ENCODE results near the gene OCSTAMP.
A peak's percentile ranks its signal among the peaks of the same experiment; 100 is the strongest.

The OCSTAMP gene

DNA sequence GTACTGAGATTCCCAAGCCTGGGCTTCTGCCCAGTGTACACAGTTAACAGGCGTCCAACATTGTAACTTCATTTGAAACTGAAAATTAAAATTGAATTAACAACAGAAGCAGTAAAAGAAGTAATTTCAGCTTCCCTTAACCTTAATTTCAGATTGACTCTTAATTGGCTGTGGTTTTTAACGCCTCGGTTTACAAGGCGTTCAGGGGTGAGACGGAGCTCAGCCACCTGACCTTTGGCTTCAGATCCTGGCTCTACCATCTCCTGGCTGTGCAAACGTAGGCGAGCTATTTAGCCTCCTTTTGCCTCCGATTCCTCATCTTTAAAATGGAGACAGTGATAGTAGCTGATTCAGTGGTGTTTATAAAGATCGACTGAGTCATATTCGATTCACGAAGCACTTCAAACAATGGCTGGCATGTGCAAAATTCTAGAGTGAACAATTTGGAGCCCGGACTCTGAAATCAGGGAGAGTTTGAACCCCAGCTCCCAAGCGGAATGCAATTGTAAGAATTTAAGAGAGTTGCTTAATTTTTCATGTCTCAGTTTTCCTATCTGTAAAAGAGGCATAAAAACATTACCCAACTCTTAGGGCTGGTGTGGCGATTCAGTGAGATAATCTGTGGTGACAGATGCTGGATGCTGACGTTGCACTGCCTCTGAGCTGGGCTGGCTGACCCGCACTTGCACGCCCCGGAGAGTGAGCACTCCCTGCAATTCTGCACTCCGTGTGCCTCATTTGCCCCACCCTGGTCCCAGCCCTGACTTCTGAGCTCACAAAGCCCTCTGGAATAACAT, 23.5 kb upstream of the OCSTAMP start:
- DNase-seq (ENCODE audit: low spot score) = no peak

DNA sequence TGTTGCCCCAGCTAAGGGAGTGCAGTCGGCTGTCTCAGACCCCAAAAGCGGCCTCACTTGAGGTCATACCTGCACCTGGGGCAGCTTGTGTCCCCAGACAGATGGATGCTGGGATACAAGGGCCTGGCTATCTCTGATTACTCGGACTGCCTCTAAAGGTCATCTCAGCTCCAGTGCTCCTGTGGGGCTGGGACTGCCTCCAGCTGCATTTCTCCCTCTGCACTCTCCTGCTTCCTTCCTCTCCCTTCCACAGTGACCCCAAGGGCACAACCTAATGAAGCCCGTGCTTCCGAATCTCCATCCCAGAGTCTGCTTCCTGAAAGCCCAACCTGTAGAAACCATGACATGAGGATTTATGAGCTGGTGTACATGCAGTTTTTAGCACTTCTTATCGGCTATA, 22.8 kb upstream of the OCSTAMP start:
- DNase-seq (ENCODE audit: low spot score) = no peak

DNA sequence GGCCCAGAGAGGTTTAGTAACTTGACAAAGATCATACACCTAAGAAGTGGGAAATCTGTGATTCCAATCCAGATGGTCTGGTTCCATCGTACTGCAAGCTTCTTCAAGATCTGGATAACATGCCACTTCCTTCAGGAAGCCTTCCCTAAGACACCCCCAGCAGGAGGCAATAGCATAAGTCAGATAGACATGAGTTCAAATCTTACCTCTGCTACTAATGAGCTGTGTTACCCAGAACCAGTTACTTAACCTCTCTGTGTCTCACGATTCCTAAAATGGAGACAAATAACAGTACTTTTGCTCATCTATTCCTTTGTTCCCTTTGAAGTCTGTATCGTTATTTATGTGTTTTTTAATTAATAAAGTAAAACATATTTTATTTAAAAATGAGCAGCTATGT, 22.3 kb upstream of the OCSTAMP start:
- no peak for DNase-seq (ENCODE audit: low spot score)

DNA sequence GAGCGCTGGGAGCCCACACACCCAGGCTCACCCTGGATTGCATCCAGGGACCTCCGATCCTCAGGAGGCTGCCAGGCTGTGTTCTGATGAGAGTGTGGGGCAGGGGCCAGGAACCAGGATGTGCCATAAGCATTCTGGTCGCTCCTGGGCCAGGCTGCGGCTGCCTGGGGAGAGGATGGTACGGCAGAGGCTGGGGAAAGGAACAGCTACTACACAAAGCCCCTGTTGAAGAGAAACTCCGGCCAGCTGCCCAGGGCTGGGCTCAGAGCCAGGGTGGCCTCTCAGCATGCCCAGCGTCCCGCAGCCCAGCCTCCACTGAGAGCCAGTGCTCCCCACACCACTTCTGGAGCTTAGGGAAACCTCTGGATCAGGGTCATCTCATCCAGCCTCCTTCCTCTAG, 21.7 kb upstream of the OCSTAMP start:
- DNase-seq (ENCODE audit: low spot score) = no peak

DNA sequence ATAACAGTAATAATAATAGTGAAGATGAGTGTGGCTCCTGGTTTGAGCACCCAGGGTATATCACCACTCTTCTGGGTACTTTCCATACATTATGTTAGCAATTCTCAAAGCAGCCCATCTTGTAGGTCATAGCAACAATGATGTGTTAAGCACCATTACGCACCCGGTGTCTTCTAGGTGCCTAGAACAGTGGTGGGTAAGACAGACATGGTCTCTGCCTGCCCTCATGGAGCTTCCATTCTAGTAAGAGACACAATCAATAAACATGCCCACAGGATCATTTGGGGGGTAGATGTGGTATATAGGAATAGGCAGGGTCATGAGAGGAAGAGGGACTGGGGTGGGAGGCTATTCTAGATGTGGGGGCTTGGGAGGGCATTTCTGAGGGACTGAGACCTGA, 21.0 kb upstream of the OCSTAMP start:
- no peak for DNase-seq (ENCODE audit: low spot score)

DNA sequence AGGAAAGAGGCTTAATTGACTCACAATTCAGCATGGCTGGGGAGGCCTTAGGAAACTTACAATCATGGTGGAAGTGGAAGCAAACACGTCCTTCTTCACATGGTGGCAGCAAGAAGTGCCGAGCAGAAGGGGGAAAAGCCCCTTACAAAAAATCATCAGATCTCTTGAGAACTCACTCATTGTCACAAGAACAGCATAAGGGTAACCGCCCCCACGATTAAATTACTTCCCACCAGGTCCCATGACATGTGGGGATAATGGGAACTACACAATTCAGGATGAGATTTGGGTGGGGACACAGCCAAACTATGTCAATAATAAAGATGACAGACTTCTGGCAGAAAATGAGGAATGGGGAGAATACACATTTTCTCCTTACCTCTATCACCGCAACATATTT, 20.5 kb upstream of the OCSTAMP start:
- no peak for DNase-seq (ENCODE audit: low spot score)

DNA sequence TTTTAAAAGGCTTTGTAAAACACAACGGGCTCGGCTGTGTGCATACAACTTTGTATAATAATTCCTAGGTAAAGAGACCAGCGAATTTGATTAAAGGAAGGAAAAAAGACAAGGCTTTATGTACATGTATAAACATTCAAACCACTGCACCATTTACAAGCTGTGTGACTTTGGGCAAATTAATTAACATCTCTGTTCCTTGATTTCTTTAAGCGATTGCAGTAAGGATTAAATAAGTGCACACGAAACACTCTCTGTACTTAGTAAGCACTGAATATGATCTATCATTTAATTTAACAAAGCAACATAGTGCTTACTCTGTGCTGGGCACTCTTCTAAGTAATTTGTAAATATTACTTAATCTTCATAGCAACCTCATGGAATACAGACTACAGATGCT, 19.5 kb upstream of the OCSTAMP start:
- DNase-seq (ENCODE audit: low spot score) = no peak

DNA sequence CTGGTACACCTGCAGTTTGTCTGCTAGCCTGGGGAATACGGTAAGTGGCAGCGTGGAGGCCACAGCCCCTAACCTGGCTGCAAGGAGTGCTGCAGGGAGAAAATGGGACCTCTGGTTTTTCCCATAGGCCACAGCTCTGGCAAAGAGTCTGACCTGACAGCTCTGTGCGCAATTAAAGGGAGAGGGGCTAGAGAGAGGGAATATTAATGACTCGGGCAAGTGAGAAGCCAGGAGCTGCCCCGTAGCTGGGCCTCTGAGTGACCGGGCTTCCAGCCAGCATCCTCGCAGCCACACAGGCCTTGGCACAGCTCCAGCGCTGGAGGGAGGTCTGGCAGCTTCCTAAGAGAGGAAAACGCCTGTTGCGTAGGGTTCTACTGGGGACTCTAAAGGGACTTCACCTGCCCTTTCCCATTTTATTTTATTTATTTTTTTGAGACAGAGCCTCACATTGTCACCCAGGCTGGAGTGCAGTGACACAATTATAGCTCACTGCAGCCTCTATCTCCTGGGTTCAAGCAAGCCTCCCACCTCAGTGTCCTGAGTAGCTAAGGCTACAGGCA, 18.2 kb upstream of the OCSTAMP start:
- no peak for DNase-seq (ENCODE audit: low spot score)

DNA sequence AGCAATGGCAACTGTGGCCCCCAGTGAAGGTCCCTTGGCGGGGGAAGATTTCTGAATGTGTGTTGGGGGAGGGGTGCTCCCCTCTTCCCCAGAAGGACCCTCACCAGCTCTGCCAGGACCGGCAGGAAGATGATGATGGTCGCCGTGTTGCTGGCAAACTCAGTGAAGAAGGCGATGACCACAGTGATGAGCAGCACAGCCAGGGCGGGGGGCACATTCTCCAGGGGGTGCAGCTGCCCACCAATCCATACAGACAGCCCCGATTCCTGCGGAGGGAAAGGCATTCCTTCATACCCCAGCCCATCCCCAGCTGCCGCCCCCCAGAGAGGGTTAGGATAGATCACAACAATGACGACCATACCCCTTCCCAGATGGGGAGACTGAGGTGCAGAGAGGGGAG, 15.7 kb upstream of the OCSTAMP start:
- DNase-seq (ENCODE audit: low spot score) = no peak

DNA sequence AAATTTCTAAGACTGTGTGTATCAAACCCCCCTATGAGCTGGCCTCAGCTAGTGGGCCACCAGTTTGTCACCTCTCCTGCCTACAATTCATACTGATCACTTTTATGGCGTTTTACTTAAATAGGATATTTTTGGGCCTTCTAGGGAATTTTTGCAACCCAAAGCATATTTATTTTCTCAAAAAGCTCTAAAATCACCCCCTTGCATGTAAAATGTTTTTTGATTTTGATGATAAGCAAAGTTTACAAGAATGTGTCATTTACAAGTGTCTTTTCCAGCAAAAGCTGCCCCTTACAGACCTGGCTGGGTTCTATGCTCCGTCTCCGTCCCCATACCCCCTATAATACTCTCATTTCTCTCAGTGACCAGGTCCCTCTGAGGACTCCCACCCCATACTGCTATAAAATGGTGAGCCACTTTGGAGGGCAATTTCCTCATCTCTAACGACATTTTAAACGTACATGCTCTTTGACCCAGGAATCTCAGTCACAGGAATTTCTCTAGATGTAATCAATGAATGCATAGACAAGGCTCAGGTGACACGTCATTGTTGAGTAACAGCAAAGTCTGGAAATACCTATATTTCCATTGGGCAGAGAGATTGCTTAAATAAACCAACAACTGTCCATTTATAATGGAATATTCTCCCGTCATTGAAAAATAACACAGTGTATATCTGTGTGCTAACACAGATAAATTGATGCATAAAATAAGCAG, 13.9 kb upstream of the OCSTAMP start:
- DNase-seq (ENCODE audit: low spot score) = no peak

DNA sequence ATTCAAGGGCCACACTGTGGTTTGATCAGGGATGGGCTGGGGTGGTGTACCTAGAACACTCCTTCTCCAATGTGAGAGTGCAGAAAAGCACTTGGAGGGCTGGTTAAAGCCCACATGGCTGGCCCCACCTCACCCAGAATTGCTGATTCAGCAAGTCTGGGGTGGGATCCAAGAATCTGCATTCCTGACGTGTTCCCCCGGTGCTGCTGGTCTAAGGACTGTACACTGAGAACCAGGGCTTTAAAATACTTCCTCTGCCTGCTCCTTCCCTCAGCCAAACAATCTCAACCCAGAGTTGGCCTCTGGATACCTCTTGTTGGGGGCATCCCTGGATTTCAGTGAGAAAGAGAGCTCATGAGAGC, 13.4 kb upstream of the OCSTAMP start:
- DNase-seq (ENCODE audit: low spot score) = no peak

DNA sequence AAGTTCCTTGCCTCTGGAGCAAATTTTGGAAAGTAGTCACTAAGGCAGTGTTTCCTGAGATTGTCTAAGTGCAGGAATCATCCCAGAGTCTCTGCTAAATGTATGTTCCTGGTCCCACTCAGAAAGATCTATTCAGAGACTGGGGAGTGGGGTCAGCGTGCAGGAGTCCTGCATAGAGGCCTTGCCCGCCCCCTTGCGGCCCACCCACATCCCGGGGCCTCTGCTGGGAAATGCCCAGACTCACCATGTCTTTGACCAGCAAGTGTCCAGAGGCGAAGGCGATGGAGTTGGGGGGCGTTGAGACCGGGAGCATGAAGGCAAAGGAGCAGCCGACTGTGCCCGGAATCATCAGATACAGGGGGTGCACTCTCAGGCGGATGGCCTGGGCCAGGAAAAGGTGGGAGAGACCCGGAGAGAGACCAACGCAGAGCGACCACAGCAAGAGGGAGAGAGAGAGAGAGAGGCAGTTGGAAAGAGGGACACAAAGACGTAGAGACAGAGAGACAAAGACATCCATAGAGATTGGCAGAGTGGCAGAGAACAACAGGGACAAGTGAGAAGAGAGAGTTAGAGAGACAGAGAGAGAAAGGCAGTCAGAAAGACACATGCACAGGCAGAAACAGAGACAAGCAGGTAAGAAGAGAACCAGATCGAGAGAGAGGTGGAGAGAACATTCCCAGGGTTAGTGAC, 12.9 kb upstream of the OCSTAMP start:
- DNase-seq (ENCODE audit: low spot score) = no peak

DNA sequence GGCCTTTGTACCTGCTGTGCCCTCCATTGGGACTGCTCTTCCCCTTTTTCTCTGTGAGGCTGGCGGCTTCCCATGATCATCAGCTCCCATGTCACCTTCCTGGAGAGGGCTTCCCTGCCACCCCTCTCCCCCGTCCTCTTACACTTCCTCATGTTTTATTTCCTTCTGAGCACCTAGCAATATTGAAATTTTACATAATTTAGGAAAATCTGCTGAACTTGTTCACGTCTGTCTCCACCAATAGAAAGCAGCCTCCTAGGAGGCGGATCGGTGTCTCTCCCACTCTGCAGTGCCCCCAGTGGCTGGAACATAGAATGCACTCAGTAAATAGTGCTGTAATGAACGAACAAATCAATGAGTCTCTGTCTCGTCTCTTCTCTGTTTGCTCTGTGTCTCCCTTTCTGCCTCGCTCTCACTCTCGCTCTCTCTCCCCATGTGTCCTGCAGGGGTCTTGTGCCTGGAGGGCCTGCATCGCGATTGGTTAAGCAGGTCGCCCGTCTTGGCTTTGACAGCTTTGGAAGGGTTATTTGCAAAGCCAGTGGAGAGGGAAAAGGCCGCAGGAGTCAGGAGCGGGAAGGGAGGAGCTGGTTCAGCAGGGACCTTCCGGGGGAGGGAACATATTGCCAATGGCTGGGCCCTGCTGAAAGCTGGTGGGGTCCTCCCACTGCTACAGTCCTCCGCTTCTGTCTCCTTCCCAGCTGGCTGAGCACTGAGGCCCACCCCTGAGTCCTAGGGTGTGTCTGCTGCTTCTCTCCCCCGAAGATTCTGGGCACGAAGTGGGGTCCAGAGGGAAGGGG, 12.1 kb upstream of the OCSTAMP start:
- DNase-seq (ENCODE audit: low spot score) = peak; percentile 71

DNA sequence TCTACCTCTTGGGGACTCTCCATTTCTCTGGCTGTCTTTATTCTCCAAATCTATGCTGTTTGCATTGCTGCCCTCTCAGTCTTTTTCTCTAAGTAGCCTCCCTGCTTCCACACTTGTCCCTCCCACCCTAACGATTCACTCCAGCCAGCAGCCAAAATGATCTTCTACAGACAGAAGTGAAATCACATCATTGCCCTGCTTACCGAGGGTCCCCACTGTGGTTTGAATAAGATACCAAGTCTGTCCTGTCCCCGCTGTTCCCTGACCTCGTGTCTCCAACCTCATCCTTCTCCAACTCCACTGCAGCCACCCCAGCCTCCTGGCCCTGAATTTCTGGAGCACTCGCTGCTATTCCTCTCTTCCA, 11.5 kb upstream of the OCSTAMP start:
- DNase-seq (ENCODE audit: low spot score) = no peak

DNA sequence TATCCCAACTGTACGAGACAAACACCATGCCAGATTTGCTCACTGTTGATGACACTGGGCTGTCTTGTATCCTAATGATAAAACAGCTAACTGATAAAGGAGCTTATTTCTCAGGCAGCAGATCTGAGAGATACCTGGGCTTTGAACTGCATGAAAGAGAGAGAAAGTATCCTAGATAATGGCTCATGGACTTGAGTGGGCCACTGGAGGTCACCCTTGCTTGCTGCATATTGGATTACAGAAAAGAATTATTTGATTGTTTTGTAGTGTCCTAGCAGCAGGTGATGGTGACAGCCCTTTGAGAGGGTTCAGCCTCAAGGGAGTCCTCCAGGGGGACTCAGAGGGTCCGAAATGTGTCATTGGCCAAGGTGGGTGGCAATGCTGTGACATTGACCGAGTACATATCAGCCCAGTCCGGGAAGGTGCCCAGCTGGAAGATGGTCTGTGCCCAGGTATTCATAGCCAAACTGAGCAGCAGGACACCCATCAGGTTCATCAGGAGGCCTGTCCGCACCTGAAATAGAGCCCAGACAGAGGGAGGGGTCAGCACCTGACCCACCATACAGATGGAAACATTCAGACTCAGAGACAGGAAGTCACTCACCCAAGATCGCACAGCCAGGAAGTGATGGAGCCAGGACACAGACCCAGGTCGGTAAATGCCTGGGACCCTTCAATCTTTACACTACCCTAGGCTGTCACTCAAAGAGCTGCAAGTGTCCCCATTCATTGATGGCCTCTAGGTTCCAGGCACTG, 9.4 kb upstream of the OCSTAMP start:
- DNase-seq (ENCODE audit: low spot score) = no peak

DNA sequence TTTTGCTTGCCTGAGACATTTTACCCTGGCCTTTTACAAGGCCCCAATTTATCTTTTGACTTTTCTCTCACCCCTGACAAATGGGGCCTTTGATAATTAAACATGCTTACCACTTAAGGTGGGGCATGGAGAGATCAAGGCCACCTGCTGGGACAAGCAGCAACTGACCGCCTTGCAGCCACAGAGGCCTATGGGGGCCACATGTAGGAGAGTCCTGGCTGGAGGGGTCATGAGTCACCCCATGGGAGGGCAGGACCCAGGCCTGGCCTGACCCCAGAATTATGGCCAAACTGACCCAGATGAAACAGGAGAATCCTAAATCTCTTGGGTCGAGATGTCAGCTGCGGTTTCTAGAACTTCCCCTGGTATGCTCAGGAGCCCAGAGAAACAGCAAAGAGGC, 8.5 kb upstream of the OCSTAMP start:
- no peak for DNase-seq (ENCODE audit: low spot score)

DNA sequence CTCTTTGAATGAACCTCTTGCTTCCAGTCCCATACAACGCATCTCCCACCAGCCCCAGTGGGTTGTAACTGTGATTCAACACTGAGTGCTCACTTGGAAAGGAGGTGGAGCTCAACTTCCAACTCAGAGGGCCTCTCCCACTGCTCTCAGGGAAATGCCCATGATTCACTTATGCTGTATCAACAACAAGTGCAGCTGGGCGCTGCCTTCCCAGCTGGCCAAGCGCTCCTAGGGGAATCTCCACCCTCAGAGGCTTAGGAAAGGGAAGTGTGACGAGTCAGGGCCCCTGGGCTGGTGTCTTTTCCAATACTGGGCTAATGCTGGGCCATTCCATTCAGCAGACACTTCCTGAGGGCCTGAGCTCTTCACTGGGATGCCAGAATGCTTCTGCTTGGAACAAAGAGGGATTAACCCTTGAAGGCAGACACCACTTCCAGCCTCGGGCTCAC, 8.1 kb upstream of the OCSTAMP start:
- no peak for DNase-seq (ENCODE audit: low spot score)

DNA sequence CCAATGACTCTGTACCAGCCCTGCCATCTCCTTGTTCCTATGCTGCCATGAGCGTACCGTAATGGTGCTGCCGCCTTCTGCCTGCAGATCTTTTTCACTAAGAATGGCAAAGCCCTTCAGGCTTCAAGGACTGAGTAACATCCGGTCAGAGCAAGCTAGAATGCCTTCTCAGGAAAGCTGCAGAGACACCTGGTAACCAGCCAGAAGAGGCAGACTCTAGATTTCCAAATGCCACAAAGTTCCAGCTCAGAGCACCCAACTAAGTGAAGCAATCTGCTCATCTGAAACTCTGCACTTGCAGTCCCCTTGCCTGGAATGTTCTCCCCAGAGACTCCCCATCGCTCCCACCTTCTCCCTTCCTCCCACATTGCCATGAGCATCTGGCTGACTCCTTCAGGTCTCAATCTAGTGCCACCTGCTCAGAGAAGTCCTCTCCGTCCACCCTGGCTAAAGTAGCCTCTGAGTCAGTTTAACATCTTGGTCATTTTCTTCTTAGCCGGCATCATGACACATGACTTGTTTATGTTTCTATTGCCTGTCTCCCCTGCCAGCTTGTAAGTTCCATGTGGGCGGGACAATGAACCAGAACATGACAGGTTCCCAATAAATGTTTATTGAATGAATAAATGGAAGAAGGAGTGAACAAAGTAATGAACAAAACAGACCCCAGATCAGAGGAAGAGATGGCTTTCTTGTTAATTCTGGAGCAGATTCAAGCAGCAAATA, 6.9 kb upstream of the OCSTAMP start:
- no peak for DNase-seq (ENCODE audit: low spot score)

DNA sequence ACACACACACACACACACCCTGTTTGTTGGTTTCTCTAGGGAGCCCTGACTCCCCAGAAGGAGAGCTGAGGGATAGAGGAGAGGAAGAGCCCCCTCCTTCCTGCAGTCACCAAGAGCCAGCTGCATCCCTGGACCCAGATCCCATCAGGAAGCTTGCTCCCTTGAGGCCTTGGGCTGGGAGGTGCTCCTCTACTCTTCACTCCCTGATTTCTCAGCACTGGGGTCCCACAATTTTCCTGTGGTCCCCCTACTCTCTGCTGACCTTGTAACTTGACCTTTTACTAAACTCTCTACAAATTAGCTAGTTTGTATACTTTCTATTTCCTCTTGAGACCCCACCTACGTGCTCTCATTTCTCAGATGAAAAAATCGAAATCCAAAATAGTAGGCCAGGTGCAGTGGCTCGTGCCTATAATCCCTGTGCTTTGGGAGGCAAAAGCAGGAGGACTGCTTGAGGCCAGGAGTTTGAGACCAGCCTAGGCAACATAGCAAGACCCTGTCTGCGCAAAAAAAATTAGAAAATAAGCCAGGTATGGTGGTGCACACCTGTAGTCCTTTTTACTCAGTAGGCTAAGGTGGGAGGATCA, 5.0 kb upstream of the OCSTAMP start:
- no peak for DNase-seq (ENCODE audit: low spot score)

DNA sequence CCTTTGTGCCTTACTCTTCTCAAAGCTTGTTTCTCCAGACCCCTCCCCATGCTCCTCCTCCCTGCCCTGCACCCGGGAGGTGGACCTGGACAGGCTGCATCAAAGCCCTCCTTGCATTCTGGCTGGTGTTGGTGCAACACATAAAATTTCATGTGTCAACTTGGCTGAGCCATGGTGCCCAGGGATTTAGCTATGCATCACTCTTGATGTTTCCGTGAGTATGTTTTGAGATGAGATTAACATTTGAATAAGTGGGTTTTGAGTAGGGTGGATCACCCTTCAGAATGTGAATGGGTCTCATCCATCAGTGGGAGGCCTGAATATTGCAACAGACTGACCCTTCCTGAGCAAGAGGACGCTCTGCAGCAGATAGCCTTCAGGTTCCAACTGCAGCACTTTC, 4.4 kb upstream of the OCSTAMP start:
- DNase-seq (ENCODE audit: low spot score) = no peak

Measured in HuH-7.5 (cell line).